K562 (cell line): Measurements from ENCODE around the gene MYMK.

Source experiments
- CBX2 ChIP-seq: fragments of 200-600 bp; sonication (generic); IDR thresholded peaks from one replicate; pipeline ENCODE4 v1.6.1; 2012; ENCODE audit warnings: mild to moderate bottlenecking, low read length, inconsistent platforms; ENCODE audit not compliant: insufficient read depth, poor library complexity, severe bottlenecking
- ETV5 ChIP-seq: sonication (generic); formaldehyde crosslinking; IDR thresholded peaks from 2 replicates; pipeline ENCODE4 v1.4.0; 2020; ENCODE audit warnings: low read depth, mild to moderate bottlenecking, missing genetic modification reagents
- MYNN ChIP-seq, 2 experiments: sonication (generic); formaldehyde crosslinking in 1 of 2; IDR thresholded peaks; 2 replicates each; pipeline versions ENCODE4 v1.5.0 to v1.6.1; 2016 to 2020; ENCODE audit warnings: antibody characterized with exemption in 1 of 2, missing genetic modification reagents in 1 of 2
- NRF1 ChIP-seq, 2 experiments: fragments of 450-650 bp; IDR thresholded peaks in 1 of 2; conservative IDR thresholded peaks in 1 of 2; 2 replicates each; pipeline ENCODE4 v1.6.1; 2014; ENCODE audit warnings: mild to moderate bottlenecking in 2 of 2
- POLR2G ChIP-seq: fragments of 200-400 bp; formaldehyde crosslinking; IDR thresholded peaks from 2 replicates; pipeline ENCODE4 v1.6.1; 2017; ENCODE audit warnings: low read depth, mild to moderate bottlenecking, antibody characterized with exemption, low read length, moderate library complexity
- XRCC3 ChIP-seq: fragments of 450-650 bp; IDR thresholded peaks from 2 replicates; pipeline ENCODE4 v1.6.1; 2017; ENCODE audit warnings: mild to moderate bottlenecking, moderate library complexity
- ZBTB49 ChIP-seq: sonication (generic); formaldehyde crosslinking; IDR thresholded peaks from 2 replicates; pipeline ENCODE4 v1.8.0; 2022; ENCODE audit warnings: missing genetic modification reagents, mild to moderate bottlenecking, borderline replicate concordance
- ZFX ChIP-seq: sonication (generic); formaldehyde crosslinking; IDR thresholded peaks from 2 replicates; pipeline ENCODE4 v1.8.0; 2022; ENCODE audit warnings: mild to moderate bottlenecking, missing genetic modification reagents, moderate library complexity

- TF ChIP-seq NRF1 (conservative IDR thresholded peaks at IDR 0.05 in 1 of 2, IDR thresholded peaks at IDR 0.05 in 1 of 2) (no peak), ZFX (CRISPR knock-in tag) (no peak), CBX2 (no peak), MYNN (IDR thresholded peaks at IDR 0.05) (no peak), MYNN (CRISPR knock-in tag; IDR thresholded peaks at IDR 0.05) (no peak), ZBTB49 (CRISPR knock-in tag) (no peak), ETV5 (CRISPR knock-in tag) (no peak), XRCC3 (no peak), POLR2G (no peak)
These were observed 38.6 kb upstream of the MYMK start for GRCh38 chr9:133563291-133563796.
